HEK293 (cell line): ENCODE measurements around the gene NR2F2.

Experiments
- BCL11B ChIP-seq: fragments of 450-650 bp; formaldehyde crosslinking; IDR thresholded peaks from 2 replicates; pipeline ENCODE4 v1.5.1; 2016; ENCODE audit warnings: low read depth, missing biosample characterization, missing genetic modification characterization
- CTCF ChIP-seq: fragments of 450-650 bp; formaldehyde crosslinking; IDR thresholded peaks from 2 replicates; pipeline ENCODE4 v1.5.1; 2016; ENCODE audit warnings: missing biosample characterization, missing genetic modification characterization
- MZF1 ChIP-seq: fragments of 450-650 bp; formaldehyde crosslinking; IDR thresholded peaks from 2 replicates; pipeline ENCODE4 v1.5.1; 2017; ENCODE audit warnings: missing biosample characterization, missing genetic modification characterization, borderline replicate concordance
- PBX3 ChIP-seq: sonication (generic); formaldehyde crosslinking; IDR thresholded peaks from 2 replicates; pipeline ENCODE4 v1.8.1; 2022; ENCODE audit warnings: mild to moderate bottlenecking, moderate library complexity, missing genetic modification reagents
- SP3 ChIP-seq: fragments of 450-650 bp; formaldehyde crosslinking; IDR thresholded peaks from 2 replicates; pipeline ENCODE4 v1.5.1; 2016; ENCODE audit warnings: missing biosample characterization, missing genetic modification characterization
- ZBTB20 ChIP-seq: fragments of 450-650 bp; formaldehyde crosslinking; IDR thresholded peaks from 2 replicates; pipeline ENCODE4 v1.5.1; 2016; ENCODE audit warnings: missing biosample characterization, missing genetic modification characterization
- ZBTB6 ChIP-seq: fragments of 450-650 bp; formaldehyde crosslinking; IDR thresholded peaks from 2 replicates; pipeline ENCODE4 v1.5.1; 2017; ENCODE audit warnings: missing biosample characterization, missing genetic modification characterization
- ZFHX2 ChIP-seq: fragments of 450-650 bp; formaldehyde crosslinking; conservative IDR thresholded peaks from 2 replicates; pipeline ENCODE4 v1.5.1; 2016; ENCODE audit warnings: missing biosample characterization, missing genetic modification characterization
- ZNF274 ChIP-seq, 2 experiments: fragments of 200-500 bp in 1 of 2; fragments of 450-650 bp in 1 of 2; sonication (Bioruptor generic) in 1 of 2; formaldehyde crosslinking in 1 of 2; IDR thresholded peaks; 2 replicates each; pipeline versions ENCODE4 v1.5.1 to v1.6.1; 2014 to 2016; ENCODE audit warnings: borderline replicate concordance in 1 of 2, inconsistent platforms in 1 of 2, low read length in 1 of 2, missing biosample characterization in 1 of 2, missing genetic modification characterization in 1 of 2
- ZNF645 ChIP-seq: fragments of 450-650 bp; formaldehyde crosslinking; IDR thresholded peaks from 2 replicates; pipeline ENCODE4; 2016; ENCODE audit warnings: missing biosample characterization, missing genetic modification characterization
- ZNF701 ChIP-seq: fragments of 450-650 bp; formaldehyde crosslinking; IDR thresholded peaks from 2 replicates; pipeline ENCODE4 v1.5.1; 2016; ENCODE audit warnings: missing biosample characterization, missing genetic modification characterization

- TF ChIP-seq MZF1 (tag by site-specific recombination) (no peak), ZNF645 (tag by site-specific recombination) (no peak), ZNF274 (IDR thresholded peaks at IDR 0.05; ENCODE audit: low read length) (no peak), ZNF274 (tag by site-specific recombination; IDR thresholded peaks at IDR 0.05; ENCODE audit: borderline replicate concordance) (no peak), ZBTB6 (tag by site-specific recombination) (no peak), ZBTB20 (tag by site-specific recombination) (no peak), ZFHX2 (tag by site-specific recombination) (no peak), ZNF701 (tag by site-specific recombination) (no peak), CTCF (no peak), SP3 (tag by site-specific recombination) (no peak), BCL11B (no peak), PBX3 (no peak)
Observed at GRCh38 chr15:96290679-96291078, 39.8 kb upstream of the NR2F2 start.
